HG02840 (cell line): ENCODE results near the gene DBNDD1.
A peak's percentile ranks its signal among the peaks of the same experiment; 100 is the strongest.
"Not testable (repeated sequence)": the region's sequence is repeated elsewhere in the genome, so short reads cannot be mapped to it uniquely, and the experiment has no call there.

Experiments used
- ATAC-seq: cut with Tn5 transposase; IDR thresholded peaks from one replicate; pipeline ENCODE4 v1.9.1; 2021; ENCODE audit warnings: mild to moderate bottlenecking, moderate library complexity, moderate number of reproducible peaks; ENCODE audit not compliant: unreplicated experiment, low FRiP score

Gene DBNDD1

DNA sequence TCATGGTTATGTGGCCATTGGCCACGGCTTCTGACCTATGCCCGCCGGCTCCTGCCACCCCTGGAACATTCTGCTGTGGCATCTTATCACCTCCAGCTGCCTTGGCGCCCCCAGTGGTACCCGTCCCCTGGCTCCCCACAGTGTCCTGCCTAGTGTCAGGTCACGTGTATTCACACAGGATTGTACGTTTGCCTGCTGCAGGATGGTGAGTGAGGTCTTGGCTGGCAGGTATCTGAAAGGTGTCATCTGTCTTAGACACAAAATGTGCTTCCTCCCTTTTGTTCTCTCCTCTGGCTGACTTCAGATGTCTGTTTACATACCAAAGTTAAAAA lies 24.9 kb downstream of the DBNDD1 start:
- no peak for ATAC-seq

DNA sequence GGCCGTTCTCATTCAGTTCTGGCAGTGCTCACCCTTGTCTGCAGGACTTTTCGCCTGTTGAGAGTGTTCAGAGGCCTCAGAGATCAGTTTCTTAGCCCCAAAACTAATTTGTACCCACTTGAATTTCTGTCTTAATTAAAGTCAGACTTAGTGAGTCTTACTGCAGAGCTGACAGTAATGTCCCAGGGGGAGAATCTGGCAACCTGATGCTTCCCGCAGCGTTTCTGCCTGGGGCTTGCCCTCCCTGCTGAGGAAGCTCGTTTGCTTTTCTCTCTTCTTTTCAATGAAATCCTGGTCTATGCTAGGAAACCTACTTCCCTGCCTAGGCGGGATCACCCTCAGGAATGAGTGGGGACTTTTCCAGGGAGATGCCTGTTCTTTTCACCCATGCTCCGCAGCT lies 25.3 kb downstream of the DBNDD1 start:
- ATAC-seq, result no peak

DNA sequence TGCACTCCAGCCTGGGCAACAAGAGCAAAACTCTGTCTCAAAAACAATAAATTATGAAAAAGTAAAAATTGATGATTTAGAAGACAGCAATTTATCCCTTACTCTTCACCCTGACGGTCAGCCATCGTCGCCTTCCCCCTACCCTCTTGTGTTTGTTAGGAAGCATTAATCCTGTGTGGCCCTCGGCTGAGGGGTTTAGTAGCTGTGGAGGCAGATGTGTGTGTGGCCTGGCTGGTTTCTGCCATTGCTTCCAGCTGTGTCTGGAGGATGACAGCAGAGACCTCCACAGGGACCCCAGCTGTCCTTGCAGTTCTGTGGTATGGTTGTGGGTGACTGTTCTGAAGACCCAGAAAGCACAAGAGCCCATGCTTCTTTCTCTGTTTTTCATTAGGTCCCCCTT lies 25.9 kb downstream of the DBNDD1 start:
- no peak for ATAC-seq

DNA sequence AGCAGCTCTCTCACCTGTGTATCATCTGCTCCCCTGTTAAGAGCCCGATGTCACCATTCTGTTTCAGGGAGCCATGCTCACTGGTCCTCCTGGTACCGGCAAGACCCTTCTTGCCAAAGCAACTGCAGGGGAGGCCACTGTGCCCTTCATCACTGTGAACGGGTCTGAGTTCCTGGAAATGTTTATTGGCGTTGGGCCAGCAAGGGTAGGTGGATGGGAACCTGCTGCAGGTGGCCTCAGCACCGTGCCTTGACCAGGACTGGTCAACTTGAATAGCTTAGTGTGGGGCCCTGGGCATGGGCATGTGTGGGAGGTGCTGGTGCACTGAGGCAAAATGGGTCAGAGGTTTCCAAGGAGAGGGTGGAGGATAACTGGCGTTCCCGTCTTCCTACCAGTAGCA lies 28.5 kb downstream of the DBNDD1 start:
- no peak for ATAC-seq

DNA sequence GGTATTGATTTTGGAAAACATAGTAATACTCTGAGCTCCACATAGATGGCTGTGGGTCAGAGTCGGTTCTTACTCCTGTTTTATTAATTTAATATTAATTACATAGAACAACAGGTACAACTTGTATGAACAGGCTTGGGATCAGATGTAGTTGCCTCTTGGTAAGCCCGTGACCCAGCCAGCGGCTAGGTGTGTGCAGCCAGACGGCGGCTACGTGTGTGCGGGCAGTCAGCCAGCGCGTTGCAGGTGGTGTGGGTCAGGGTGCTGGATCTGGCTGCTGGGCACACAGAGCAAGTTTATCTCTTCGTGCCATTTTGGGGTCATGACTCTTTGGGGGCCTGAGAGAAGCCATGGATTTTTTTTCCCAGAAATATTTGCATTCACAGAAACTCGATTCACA lies 30.3 kb downstream of the DBNDD1 start:
- no peak for ATAC-seq

DNA sequence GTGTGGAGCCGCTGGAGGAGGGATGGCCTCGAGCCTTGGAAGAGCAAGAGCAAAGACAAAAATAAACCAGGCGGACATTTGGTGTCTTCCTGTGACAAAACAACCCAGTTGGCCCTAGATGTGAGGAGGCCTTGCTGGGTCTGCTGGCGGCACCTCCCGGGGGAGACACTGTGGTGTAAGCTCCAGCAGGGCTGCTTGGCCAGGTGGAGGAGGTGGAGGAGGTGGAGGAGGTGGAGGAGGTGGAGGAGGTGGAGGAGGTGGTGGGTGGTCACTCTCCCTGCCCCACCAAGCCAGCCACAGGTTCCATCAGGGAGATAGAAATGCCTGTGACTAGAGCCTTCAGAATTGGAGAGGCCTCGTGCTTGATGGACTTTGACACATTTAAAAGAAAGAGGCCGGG lies 32.1 kb downstream of the DBNDD1 start:
- no peak for ATAC-seq

DNA sequence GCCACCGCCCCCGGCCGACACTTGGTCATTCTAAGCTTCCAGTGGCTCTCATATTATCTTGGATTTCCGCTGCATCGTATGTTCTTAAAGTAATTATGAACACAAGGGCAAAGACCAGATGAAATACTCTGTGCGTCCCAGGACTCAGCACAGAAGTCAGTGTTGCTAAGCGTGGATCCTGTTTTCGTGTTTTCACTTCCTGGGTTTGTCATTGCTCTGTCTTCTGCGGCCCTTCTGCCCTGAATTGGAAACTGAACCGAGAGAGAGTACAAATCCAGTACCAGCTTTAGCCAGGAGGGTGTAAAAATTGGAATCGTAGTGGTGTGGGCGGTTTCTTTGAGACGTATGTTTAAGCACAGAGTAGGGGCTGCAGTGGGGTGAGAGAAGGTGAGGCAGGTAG lies 32.7 kb downstream of the DBNDD1 start:
- ATAC-seq, result no peak

DNA sequence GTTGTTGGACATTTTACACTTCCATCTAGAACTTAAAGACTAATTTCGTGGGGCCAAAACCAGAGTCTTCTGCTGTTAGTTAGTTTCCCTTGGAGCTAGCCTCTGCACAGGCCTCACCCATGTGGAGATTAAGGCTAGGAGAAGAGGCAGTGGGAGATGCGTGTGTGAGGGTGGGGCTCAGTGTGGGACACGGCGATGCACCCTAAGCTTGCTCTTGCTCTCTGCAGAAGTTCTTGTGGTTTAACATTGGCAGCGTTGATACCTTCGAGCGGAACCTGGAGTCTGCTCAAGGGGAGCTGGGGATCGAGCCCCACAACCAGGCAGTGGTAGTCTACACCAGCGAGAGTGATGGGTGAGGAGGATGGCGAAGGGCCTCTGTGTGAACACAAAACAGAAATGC lies 34.0 kb downstream of the DBNDD1 start:
- no peak for ATAC-seq

DNA sequence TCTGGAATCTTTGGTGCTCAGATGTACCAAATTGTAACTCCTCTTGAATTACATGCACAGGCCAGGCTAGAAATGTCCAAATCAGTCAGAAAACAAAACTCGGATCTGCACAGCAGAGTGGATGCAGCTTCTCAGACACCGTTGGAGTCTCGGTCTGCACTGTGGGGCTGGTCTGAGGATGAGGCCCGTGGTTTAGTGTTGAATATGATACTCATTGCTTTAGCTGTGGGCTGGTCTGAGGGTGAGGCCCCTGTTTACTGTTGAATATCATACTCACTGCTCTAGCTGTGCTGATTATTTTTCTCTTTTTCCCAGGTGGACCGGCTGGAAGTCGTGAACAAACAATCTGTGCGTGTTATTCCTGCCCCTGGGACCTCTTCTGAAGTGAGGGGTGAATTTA lies 35.0 kb downstream of the DBNDD1 start:
- ATAC-seq, result no peak

DNA sequence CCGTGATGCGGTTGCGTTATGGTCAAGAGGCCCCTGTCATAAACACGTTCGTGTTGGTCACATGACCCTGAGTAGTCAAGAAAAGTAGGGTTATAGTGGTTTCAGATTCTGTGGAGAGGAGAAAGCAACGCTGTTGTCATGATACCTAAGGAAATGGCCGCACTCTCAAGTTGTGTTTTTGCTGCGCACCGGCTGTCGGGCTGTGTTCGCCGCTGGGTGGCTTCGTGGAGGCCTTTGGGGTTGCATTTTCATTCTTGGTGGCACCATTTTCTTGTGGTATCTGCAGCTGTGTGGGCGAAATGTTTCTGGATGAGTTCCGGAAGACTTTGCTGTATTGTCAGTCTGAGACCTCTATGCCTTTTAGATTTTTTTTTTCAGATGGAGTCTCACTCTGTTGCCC lies 35.7 kb downstream of the DBNDD1 start:
- ATAC-seq, result no peak

DNA sequence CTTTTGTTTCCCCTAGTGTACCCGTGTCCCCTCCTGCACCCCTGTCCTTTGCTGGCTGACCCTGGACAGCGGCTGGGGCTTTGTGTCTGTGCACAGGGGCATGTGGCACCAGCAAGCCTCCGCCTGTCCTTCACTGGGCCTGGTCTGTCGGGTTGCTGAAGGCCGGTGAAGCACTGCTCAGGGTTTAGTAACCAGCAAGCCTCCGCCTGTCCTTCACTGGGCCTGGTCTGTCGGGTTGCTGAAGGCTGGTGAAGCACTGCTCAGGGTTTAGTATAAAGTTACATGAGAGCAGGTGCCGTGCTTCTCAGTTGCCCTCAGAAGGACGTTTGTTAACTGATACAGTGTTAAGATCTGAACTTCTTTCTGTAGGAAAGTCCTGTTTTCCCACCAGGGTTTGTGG lies 36.9 kb downstream of the DBNDD1 start:
- no peak for ATAC-seq

DNA sequence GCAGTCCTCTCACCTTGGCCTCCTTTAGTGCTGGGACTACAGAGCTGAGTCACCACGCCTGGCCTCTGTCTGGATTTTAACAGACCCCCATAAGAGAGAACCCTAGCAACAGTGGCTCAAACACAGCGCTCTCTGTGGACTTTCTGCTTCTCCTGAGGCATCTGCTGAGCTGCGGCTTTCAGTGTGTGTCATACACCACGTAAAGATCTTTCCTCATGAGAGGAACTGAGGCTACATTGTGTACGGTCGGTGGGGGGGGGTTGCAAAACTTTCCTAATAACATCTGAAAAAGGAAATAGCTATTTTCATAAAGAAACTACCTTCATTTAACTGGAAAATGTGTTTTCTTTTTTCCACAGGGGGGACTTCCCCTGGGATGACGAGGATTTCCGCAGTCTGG lies 37.8 kb downstream of the DBNDD1 start:
- ATAC-seq, result no peak

DNA sequence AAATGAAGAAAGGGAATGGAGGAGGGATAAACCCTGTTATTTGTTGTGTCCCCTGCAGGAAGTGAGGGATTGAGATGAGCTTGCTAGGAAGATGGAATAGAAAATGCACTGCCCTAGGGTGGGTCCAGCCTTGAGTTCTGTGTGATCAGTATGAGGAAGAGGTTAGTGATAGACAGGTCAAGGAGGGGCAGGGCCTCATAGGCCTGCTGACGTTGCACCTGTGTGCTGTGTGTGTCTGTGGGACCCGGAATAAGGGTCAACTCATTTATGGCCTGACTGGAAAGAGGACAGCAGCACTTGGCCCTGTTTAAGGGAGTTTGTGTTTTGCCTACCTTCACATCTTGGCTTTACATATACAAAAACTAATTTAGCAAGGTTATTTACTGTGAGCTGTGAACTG lies 44.4 kb downstream of the DBNDD1 start:
- ATAC-seq, result no peak

DNA sequence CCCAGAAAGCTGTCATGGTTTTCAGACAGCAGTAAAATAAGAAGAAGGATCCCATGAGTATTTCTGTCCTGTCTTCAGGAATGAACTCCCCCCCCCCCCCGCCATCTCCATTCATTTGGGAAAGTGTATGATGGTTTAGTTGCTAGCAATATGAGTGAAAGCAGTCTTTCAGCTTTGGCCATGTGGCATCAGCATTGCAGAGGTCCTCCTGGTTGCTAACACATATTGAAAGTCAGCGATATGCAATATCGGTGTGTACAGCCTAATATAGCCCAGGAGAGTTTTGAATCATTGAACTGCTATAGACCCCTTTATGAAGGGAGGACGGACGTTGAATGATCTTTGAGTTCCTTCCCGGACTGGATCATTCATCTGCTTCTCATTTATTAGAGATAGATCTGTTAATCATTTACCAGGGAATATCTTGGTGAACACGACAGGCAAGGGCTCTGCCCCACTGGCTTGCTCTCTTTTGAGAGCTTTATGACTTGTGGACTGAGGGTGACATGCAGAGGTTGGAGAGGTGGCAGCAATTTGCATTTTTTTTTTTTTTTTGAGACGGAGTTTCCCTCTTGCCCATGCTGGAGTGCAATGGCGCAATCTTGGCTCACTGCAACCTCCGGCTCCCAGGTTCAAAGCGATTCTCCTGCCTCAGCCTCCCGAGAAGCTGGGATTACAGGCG lies 45.5 kb downstream of the DBNDD1 start:
- ATAC-seq, result no peak

DNA sequence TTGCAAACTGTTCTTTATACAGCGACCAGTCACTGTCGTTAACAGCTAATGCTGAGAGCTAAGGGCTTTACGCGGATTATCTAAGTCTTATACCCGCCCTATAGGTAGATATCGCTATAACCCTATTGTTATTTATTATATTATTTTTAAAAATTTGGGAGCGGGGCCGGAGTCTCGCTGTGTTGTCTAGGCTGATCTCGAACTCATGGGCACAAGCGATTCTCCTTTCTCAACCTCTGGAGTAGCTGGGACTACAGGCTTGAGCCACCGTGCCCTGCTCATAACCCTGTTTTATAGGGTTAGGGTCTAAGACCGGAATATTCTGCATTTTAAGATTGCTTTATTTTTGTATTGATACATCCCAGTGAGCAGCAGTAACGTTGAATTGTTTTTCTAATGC lies 46.0 kb downstream of the DBNDD1 start:
- ATAC-seq, result no peak

DNA sequence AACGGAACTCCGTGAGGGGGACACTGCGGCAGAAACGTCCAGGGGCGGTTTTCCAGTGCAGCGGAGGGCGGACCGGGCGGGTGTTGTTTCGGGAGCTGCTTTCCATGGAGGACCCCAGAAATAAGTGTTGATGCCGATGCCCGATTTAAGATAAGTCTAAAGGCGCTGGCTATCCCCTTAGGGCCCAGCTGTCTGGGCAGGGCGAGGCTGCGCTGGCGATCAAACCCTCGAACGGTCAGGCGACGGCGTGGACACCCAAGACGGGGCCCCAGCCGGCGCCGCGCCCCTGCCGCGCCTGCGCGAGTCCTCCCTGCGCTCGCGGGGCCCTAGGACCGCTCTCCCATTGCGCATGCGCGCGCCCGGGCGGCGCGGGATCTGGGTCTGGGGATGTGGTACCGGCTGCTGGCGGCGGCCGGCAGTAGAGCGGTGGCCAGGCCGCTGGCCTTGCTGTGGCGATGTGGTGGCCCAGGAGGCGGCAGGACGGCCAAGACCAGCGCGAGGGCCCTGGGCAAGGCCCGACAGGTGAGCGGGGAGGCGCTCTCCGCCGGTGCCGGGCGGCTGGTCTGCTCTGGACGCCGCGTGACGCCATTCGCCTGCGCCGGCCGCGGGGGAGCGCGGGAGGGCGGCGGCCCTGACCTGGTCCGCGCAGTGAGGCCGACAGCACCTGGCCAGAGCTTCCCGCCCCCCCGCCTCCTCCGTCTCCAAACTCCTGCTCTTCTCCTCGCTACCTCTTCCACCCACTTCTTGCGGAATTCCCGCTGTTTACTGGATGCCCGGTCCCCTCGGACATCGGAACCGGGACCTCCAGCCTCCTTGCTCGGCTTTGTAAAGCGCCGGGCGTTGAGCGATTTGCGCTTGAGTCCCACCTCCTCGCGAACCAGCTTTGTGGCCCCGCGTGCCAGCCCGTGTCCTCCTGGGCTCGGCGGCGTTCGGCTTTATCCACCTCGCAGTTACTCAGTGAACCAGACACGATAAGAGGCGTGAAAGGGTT lies 46.7 kb downstream of the DBNDD1 start:
- ATAC-seq, result peak; percentile 91

DNA sequence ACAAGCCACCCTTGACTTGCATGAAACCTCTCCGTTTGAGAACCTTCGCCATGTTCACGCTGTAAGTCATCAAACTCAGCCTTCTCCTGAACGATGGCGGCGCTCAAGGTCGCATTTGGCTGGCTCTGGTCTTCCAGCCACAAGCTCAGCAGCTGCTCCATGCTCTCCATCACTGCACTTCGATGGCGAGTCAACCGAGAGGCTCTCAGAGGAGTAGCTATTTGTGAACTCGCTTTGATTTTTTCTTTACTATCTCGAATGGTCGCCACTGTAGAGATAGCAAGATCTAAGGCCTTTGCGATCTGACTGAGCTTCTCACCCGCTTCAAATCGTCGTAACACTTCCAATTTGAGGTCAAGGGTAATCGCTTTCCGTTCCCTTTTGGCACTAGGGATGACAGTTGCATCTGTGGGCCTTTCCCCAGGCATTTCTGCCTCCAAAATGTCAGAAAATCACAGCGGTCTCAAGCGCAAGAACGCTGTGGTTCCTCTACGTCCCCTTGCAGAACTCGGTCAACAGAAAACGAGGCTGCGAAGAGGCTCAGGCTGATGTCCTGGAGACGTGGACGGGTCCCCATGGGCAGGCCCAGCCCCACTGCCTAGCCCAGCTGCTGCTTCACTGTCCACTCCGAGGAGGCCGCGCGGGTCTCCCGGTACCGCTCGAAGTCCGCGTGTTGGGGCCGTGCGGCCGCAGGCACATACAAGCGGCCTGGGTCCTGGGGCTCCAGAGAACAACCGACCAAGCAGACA lies 47.6 kb downstream of the DBNDD1 start:
- no peak for ATAC-seq

DNA sequence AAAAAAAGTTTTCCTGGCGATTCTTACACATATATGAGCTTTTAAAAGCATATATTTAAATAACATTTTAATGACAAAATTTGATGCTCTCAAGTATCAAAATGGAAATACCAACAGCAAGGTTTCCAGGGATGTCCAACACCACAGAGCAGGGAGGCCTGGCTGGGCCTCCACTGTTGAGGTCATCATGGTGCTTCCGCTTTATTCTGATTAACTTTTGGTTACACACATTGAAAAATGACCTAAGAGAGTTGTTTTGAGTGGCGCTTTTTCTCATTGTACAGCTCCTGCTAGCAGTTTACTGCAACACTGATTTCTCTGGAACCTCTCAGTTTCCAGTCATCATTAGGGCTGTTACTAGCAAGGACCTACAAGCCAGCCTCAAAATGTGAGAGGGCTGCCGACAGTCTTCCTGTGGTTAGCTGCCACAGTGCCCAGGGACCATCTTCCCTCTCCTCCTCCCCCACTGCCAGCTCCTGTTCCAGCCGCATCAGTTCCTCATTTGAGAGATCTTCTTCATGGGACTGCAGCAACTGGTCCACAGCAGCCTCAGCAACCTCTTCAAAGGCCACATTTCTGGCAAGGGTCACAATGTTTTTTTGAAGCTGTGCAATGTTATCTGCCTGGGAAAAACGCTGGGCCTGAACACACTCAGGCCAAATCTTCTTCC lies 49.4 kb downstream of the DBNDD1 start:
- no peak for ATAC-seq

DNA sequence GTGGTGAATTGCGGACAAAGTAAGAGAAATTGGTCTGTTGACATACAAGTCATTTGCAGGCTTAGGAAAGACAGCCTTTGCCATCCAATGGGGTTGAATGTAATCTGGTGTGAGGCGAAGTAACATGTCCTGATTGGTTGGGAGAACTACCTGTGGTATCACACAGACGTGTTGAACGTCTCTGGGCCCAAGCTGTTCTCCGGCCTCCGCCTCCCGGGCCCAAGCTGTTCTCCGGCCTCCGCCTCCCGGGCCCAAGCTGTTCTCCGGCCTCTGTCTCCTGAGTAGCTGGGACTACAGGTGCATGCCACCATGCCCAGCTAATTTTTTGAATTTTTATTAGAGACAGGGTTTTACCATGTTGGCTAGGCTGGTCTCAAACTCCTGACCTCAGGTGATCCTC lies 51.2 kb downstream of the DBNDD1 start:
- not testable (repeated sequence) for ATAC-seq

DNA sequence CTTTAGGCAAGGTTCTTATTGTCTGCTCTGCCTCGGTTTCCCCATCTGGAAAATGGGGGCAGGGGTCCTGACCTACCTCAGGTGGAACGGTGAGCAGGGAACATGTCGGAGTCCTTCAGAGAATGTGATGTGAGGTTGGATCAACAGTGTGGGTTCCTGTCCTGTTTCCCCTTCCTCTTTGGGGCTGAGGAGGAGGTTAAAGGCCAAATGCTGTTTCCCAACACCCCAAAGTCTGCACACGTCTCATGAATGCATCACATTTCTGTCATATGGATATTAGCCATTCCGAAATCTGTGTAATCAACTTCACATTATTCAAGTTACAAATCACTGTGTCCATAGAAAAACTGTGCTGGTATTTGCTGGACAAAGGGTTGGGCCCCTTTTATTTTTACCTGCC lies 51.8 kb downstream of the DBNDD1 start:
- ATAC-seq, result not testable (repeated sequence)

DNA sequence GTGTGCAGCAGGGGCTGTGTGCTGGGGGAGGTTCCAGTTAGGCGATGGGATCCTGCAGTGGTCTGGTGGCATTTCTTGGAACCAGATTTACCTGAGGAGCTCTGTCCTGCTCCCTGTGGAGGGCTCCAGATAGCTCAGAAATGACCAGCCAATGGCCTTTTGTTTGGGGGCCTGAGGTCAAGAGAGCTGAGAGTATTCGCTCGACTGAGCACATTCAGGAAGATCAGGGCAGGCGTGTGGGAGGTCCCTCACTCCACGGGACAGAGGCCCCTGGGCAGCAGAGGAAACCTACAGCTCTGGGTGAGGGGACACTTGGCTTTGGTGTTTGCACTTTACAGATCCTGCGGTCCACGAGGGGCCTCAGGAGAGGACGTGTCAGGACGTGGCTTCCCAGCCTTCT lies 52.5 kb downstream of the DBNDD1 start:
- ATAC-seq, result no peak
